Measurements from ENCODE around the gene MARK2. TPM values are rescaled to one million over a fixed set of nuclear protein-coding genes. Genes with fewer than 3 reads are reported as not detected.

The MARK2 gene
- total RNA-seq, 1 experiment from 2014 or later: 39.8 TPM

- DNase-seq (ENCODE audit: low read depth, low spot score) (no peak), ATAC-seq (no peak)
- no peak for TF ChIP-seq CTCF (IDR thresholded peaks at IDR 0.05 in 2 of 3, conservative IDR thresholded peaks at IDR 0.05 in 1 of 3; ENCODE audit: borderline replicate concordance in 1 of 3, insufficient read depth in 1 of 3, low read depth in 2 of 3, low read length in 2 of 3)
- TF ChIP-seq ATF3 (IDR thresholded peaks at IDR 0.05): no peak
- no peak for TF ChIP-seq FOSL1 (IDR thresholded peaks at IDR 0.05; ENCODE audit: low read depth)
- TF ChIP-seq TCF7L2 (IDR thresholded peaks at IDR 0.05; ENCODE audit: borderline replicate concordance, extremely low read depth, insufficient read depth, insufficient read length): no peak
- no peak for TF ChIP-seq SP1 (IDR thresholded peaks at IDR 0.05; ENCODE audit: low read depth)
- TF ChIP-seq SRF (IDR thresholded peaks at IDR 0.05; ENCODE audit: low read depth): no peak
- TF ChIP-seq POLR2A (IDR thresholded peaks at IDR 0.05; ENCODE audit: borderline replicate concordance, extremely low read depth, insufficient read depth, insufficient read length): no peak
- no peak for TF ChIP-seq ZFX (IDR thresholded peaks at IDR 0.05)
- no peak for TF ChIP-seq MAX (IDR thresholded peaks at IDR 0.05)
- no peak for TF ChIP-seq CBX3 (IDR thresholded peaks at IDR 0.05; ENCODE audit: low read depth)
- no peak for TF ChIP-seq CEBPB (IDR thresholded peaks at IDR 0.05; ENCODE audit: low read depth)
- no peak for TF ChIP-seq RAD21 (IDR thresholded peaks at IDR 0.05; ENCODE audit: low read depth)
- no peak for TF ChIP-seq EGR1 (IDR thresholded peaks at IDR 0.05; ENCODE audit: low read depth)
- no peak for TF ChIP-seq JUND (IDR thresholded peaks at IDR 0.05)
- TF ChIP-seq ZNF274 (IDR thresholded peaks at IDR 0.05; ENCODE audit: low read depth, low read length): no peak
- no peak for TF ChIP-seq SIN3A (IDR thresholded peaks at IDR 0.05; ENCODE audit: low read depth)
- Histone ChIP-seq H3K4me1 (ENCODE audit: control insufficient read depth in 1 of 2, insufficient read depth in 2 of 2, low read length in 2 of 2) (peaks cover 7 to 26% of the 10 kb centered on the region in 2 experiments), H4K20me1 (ENCODE audit: insufficient read depth) (peaks cover 5% of the 10 kb centered on the region; the same call in 1 of the 2 replicates), H3K27me3 (ENCODE audit: insufficient read depth, low read length) (no peaks in the 10 kb centered on the region), H3K4me3 (replicated peaks in 1 of 2; ENCODE audit: low read depth in 1 of 2, low read length in 2 of 2) (no peak overlapping the region), H3K4me2 (ENCODE audit: low read length) (no peak overlapping the region), H3K9me2 (ENCODE audit: insufficient read depth) (no peaks in the 10 kb centered on the region), H3K27ac (ENCODE audit: low read depth, low read length) (no peak overlapping the region), H3K79me2 (ENCODE audit: insufficient read depth, low read length) (peaks cover 91% of the 10 kb centered on the region), H3K36me3 (ENCODE audit: control insufficient read depth in 1 of 2, insufficient read depth in 2 of 2, low read length in 2 of 2) (peaks cover 0 to 5% of the 10 kb centered on the region in 2 experiments; a peak in 1 of 4 replicates), H2AFZ (ENCODE audit: low read depth, low read length, poor library complexity, severe bottlenecking) (no peak overlapping the region), H3K9me3 (ENCODE audit: control insufficient read depth in 1 of 2, insufficient read depth in 1 of 2, low read depth in 1 of 2, low read length in 2 of 2) (no peaks in the 10 kb centered on the region), H3K9ac (ENCODE audit: low read length) (no peak overlapping the region)
- ChIA-PET RAD21 (ENCODE audit: low non-redundant PET in 1 of 2, low total read pairs in 2 of 2, uncharacterized antibody in 2 of 2, unreplicated experiment in 2 of 2) (no interaction called here), CTCF (no interaction called here), POLR2A (no interaction called here)
- BruUV-seq (replicated peaks): no TSS peak
- intact Hi-C loops (cut with micrococcal nuclease): no loop called here
Measured at GRCh38 chr11:63869171-63869591, 30.3 kb downstream of the MARK2 start.
